Activated CD4-positive, alpha-beta T cell treated with anti-CD3 and anti-CD28 coated beads, Interleukin-2, Interleukin-6, amounts not matched to agents 100 ng/mL and 50 ng/mL, durations not matched to agents 16 hours and 8 hours (primary cell): Measurements from ENCODE around the gene TMEM94.
A peak's percentile ranks its signal among the peaks of the same experiment; 100 is the strongest.

Experiments used
- DNase-seq: peaks from one replicate; pipeline ENCODE4 v3.0.0-alpha.2; 2020

The TMEM94 gene

DNA sequence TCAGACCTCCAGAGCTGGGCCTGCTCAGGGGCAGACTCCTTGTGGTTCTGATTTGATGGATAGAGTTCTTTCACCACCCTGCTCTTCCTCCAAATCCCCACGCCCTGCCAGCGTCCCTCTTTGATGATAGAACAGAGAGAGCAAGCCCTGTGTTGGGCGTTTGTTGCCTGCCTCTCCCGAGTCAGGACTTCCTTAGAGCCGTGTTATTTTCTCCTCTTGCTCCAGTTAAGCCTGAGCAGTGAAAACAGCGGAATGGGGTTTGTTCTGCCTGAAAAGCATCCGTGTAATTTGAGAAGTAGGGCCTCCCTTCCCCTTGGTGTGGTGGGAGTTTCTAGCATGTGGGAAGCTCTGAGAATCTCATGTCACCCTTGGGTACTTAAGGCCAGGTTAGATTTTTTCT is 22.1 kb downstream of the TMEM94 start:
- DNase-seq, result no peak

DNA sequence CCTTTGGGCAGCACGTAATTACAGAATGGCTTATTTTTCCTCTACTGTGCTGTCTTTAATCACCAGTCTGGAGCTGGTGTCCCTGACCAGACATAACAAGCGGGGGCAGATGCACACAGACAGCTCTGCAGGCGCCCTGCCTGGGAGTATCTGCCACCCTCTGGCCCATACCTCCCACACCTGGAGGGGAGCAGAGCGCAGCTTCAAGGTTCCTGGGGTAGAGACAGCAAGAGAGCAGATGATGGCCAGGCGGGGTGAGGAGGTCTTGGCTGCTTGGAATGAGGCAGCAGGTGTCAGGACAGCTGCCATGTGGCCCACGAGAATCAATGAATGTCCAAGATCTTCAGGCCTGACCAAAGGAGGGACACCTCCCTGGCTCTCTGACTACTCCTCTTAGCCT is 23.8 kb downstream of the TMEM94 start:
- DNase-seq, result no peak

DNA sequence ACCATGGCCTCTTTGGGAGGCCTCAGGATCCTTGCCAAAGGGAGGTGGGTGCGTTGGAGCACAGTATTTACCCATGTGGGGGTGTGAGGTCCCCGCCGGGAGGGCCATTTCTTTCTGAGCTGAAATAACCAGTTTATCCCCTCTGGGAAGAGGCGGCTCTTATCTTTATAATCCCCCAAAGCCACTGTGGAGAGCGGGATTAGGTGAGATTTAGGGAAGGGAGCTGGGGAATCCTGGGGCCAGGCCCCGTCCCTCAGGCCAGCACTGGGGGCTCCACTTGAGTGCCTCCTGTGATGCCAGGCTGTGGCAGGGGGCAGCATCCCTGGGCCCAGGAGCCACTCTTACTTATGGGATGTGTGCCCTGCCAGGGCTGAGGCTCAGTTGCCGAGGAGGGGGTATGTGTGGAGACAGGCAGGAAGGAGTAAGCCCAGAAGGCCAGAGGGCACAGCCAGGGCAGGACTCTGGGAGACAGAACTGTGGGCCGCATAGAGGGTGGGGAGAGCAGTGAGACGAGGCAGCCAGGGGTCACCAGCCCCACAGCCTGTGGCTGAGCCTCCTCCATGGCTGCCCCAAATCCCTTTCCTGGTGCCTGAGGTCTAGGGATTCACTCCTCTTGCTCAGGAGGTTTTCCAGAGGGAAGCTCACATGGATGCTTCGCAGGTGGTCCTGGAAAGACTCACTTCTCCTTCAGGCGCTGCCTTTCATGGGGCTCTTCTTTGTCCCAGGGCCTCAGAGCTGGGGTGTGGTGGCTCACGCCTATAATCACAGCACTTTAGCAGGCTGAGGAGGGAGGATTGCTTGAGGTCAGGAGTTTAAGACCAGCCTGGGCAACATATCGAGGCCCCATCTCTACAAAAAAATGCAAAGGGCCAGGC is 25.0 kb downstream of the TMEM94 start:
- no peak for DNase-seq

DNA sequence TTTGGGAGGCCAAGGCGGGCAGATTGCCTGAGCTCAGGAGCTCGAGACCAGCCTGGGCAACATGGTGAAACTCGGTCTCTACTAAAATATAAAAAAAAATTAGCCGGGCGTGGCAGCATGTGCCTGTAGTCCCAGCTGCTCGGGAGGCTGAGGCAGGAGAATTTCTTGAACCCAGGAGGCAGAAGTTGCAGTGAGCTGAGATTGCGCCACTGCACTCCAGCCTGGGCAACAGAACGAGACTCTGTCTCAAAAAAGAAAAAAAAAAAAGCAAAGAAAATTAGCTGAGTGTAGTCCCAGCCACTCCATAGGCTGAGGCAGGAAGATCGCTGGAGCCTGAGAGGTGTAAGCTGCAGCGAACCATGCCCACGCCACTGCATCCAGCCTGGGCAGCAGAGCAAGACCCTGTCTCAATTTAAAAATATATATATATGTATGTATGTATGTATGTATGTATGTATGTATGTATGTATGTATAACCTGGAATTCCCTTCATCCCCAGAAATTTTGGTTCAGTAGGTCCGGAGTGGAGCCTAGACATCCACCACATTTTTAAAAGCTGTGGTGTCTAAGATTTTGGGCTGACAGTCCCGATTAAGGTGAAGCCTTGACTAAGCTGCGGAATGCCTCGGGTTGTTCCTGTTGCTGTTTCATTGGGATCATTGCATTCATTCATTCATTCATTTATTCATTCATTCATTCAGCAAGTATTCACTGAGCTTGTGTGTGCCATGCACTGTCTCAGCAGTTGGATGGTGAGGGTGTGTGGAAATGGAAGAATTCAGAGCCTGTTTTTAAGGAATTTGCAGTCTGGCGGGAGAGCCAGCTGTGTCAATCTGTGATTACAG is 25.9 kb downstream of the TMEM94 start:
- DNase-seq, result no peak

DNA sequence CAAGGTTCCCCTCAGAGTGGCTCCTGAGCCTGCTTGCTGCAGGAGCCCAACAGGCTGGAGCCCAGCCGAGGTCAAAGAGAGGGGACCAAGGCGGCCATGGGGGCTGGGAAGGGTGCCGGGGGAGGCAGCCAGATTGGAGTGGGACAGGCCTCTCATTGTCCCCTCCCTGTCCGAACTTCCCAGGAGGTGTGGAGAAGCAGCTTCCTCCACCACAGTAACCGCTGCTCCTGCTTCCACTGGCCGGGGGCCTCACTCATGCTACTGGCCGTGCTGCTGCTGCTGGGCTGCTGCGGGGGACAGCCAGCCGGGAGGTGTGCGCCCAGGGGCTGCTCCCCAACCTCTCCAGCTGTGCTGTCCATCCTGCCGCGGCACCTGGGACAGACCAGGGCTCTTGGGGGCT is 29.3 kb downstream of the TMEM94 start:
- DNase-seq, result no peak

DNA sequence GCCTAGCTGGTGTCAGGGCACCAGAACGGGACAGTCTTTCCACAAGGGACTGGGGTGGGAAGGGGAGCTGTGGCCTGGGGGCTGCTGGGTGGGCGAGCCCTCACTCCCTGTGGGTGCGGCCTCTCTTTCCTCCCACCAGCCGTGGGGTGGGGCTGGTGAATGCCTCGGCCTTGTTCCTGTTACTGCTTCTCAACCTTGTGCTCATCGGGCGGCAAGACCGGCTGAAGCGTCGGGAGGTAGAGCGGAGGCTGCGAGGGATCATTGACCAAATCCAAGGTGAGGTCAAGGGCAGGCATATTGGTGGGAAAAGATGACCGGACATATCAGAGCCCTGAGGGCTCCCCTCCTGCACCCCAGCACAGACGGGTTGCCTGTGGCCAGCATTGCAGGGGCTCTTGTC is 29.7 kb downstream of the TMEM94 start:
- DNase-seq, result no peak

DNA sequence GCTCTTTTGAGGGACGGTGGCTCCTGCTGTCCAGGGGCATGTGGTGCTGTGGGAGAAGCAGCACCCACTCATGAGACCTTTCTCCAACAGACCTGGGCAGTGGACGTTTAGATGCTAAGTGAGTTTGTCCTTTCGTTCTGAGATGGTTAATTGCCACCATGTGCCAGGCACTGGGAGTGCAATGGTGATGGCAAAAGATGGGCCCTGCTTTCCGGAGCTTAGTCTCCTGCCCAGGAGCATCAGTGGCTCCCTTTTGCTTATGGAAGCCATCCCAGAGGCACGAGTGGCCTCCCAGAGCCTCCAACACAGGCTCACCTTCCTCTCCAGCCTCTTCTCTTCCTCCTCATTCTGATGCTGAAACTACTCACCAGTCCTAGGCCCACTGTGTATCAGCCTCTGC is 30.5 kb downstream of the TMEM94 start:
- no peak for DNase-seq

DNA sequence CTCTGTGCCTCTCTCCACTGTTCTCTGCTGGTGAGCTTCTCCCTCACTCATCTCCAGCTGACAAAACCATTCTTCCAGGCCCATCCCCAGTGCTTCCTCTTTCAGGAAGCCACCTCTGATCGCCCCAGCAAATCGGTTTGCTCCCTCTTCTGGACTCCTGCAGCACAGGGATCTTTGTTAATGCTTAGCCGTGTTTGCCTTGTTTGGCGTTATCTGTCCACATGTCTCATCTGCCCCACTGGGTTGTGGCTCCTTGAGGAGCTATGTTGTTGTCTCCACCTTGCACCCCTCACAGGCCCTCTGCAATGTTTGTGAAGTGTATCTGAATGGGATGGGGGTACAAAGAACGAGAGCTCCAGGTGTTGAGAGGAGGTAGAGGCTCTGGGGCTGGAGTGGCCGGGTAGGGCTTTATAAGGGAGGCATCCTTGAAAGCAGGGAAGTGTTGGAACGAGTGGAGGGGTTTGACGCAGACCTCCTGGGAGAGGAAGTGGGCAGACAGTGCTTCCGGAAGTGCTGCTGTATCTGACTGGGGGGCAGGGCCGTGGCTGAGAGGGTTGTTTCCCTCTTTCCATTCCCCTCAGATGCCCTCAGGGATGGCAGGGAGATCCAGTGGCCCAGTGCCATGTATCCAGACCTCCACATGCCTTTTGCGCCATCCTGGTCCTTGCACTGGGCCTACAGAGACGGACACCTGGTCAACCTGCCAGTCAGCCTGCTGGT is 31.1 kb downstream of the TMEM94 start:
- DNase-seq, result peak; percentile 61

DNA sequence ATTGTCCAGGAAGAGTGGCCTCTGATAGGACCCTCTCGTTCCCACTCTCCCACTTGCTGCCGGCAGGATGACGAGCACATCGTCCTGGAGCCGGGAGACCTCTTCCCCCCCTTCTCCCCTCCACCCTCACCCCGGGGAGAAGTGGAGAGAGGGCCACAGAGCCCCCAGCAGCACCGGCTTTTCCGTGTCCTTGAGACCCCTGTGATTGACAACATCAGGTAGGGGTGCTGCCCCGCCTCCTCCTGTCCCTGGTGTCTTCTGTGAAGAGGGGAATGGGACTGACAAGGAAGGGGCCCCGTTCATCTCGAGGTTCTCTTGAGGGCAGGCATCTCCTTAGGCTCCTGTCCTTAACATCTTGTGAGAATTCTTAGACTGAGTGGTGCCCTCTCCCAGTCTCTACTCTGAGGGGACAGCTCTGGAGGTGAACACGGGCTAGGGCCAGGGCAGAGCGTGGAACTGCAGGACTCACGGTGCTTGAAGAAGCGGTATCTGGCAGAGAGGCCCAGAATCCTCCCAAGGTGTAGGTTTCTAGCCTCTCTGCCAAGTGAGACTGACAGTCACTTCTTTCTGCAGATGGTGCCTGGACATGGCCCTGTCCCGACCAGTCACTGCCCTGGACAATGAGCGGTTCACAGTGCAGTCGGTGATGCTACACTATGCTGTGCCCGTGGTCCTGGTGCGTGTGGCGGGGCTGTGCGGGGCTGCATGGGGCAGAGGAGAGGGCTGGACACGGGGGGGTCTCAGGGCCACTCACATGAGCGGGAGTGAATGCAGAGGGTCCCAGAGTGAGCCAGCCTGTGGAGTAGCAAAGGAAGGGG is 32.5 kb downstream of the TMEM94 start:
- no peak for DNase-seq

DNA sequence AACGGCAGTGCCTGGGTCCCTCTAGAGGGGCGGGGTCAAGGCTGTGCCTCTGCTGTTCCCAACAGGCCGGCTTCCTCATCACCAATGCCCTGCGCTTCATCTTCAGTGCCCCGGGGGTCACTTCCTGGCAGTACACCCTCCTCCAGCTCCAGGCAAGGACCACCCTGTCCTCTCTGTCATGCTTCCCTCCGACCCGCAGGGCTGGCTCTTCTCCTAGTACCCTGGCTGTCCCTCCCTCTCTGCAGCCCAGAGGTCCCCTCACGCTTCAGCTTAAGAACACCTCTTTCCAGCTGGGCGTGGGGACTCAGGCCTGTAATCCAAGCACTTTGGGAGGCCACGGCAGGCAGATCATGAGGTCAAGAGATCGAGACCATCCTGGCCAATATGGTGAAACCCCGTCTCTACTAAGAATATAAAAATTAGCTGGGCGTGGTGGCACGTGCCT is 33.1 kb downstream of the TMEM94 start:
- DNase-seq, result no peak

DNA sequence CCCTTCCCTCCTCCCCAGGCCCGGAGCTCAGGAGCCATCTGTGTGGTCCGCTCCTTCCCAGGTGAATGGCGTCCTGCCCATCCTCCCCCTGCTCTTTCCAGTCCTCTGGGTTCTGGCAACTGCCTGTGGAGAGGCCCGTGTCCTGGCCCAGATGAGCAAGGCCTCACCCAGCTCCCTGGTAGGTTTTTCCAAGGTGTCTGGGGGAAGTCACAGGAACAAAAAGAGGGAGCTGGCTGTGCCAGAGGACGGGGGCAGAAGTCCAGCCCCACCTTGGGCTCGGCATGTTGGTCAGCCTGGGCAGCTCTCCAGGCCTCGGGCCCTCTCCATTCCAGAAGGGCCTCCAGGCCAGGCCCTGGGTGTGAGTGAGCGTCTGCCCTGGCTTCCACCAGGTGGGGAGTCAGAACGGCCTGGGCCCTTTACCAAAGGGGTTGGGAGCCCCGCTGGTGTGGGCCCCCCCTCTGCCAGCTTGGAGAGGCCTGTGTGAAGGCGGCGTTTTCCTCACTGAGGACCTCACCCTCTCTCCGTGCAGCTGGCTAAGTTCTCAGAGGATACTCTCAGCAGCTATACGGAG is 33.8 kb downstream of the TMEM94 start:
- DNase-seq, result no peak

DNA sequence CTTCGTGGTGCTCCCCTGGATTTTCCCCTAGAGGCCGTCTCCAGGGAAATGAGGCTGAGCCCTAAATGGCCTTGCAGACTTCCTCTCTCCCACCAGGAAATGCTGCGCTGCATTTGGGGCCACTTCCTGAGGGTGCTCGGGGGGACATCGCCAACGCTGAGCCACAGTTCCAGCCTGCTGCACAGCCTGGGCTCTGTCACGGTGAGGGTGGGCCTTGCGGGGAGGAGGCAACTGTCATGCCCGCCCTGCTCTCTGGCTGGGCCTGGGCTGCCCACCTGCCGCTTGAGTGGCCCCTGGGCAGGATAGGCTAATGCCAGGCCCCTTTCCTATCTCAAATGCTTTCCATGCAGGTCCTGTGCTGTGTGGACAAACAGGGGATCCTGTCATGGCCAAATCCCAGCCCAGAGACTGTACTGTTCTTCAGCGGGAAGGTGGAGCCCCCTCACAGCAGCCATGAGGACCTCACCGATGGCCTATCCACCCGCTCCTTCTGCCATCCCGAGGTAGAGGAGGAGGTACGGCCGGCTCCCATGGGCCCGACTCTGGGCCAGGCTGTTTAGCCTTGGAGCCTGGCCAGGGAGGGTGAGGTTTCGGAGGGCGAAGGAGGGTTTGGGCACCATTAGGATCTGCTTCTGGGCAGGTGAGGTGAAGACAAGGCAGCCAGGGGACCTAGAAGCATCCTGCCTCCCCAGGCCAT is 34.7 kb downstream of the TMEM94 start:
- no peak for DNase-seq

DNA sequence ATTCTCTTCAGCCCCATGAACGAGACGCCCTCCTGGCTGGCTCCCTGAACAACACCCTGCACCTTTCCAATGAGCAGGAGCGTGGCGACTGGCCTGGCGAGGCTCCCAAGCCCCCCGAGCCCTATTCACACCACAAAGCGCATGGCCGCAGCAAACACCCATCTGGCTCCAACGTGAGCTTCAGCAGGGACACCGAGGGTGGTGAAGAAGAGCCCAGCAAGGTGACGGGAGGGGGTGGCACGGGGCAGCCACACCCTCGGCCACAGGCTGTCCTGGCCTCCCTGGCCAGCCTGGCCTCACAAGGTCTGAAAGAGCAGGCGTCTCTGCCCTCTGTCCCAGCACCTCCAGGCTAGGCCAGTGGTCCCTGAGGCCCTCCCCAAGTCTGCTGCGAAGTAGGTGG is 35.2 kb downstream of the TMEM94 start:
- DNase-seq, result no peak

DNA sequence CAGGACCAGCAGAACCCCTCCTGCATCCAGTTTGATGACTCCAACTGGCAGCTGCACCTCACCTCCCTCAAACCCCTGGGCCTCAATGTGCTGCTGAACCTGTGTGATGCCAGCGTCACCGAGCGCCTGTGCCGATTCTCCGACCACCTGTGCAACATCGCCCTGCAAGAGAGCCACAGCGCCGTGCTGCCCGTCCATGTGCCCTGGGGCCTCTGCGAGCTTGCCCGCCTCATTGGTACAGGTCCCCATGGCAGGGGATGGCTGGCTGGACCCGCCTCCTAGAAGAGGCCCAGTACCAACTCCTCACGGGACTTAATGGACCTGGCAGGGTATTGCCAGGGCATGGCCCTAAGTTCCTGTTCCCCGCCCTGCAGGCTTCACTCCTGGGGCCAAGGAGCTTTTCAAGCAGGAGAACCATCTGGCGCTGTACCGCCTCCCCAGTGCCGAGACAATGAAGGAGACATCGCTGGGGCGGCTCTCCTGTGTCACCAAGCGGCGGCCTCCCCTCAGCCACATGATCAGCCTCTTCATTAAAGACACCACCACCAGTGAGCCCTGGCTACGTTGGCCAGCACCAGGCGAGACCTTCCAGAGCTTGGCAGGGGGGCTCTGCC is 36.2 kb downstream of the TMEM94 start:
- DNase-seq, result no peak

DNA sequence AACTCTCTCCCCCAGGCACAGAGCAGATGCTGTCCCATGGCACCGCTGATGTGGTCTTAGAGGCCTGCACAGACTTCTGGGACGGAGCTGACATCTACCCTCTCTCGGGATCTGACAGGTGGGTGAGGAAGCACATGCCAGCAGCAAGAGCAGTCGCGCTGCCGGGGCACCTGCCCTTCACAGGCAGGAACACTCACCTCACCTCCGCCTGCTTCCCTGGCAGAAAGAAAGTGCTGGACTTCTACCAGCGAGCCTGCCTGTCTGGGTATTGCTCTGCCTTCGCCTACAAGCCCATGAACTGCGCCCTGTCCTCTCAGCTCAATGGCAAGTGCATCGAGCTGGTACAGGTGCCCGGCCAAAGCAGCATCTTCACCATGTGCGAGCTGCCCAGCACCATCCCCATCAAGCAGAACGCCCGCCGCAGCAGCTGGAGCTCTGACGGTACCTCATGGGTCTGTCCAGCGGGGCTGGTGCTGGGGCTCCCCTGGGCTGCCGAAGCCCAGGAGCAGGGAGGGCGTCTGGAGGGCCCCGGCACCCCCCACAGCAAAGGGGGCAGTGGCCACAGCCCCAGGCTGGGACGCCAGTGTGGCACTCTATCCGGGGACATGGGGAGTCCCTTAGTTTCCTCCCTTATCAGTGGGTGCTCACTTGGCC is 37.2 kb downstream of the TMEM94 start:
- no peak for DNase-seq

DNA sequence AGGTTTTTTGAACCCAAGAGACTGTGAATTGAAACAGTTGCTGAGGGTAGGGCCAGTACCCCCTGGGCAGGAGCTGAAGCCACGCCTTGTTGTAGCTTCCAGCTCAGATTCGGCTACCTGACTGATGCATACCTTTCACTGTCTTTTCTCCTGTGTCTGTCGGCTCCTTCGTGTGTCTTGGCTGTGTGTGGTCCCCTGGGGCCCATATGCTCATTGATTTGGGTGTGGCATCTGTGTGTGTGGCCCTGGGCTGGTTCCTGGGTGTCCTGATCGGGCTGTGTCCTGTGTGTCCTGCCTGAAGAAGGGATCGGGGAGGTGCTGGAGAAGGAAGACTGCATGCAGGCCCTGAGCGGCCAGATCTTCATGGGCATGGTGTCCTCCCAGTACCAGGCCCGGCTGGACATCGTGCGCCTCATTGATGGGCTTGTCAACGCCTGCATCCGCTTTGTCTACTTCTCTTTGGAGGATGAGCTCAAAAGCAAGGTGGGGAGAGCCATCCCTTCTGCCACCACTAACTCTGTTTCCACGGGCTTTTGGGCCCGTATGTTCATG is 38.0 kb downstream of the TMEM94 start:
- DNase-seq, result no peak

DNA sequence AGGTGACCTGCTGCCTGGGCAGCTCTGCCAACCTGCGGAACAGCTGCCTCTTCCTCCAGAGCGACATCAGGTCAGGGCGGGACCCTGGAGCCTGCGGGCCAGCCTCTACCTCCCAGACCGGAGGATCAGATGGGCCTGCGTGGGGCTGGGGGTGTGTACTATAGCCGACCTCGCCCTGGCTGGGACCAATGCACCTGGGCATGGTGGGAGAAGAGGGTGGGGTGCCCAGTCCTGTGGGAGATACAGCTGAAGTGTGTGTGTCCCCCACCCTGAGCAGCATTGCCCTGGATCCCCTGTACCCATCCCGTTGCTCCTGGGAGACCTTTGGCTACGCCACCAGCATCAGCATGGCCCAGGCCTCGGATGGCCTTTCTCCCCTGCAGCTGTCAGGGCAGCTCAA is 39.6 kb downstream of the TMEM94 start:
- DNase-seq, result no peak

DNA sequence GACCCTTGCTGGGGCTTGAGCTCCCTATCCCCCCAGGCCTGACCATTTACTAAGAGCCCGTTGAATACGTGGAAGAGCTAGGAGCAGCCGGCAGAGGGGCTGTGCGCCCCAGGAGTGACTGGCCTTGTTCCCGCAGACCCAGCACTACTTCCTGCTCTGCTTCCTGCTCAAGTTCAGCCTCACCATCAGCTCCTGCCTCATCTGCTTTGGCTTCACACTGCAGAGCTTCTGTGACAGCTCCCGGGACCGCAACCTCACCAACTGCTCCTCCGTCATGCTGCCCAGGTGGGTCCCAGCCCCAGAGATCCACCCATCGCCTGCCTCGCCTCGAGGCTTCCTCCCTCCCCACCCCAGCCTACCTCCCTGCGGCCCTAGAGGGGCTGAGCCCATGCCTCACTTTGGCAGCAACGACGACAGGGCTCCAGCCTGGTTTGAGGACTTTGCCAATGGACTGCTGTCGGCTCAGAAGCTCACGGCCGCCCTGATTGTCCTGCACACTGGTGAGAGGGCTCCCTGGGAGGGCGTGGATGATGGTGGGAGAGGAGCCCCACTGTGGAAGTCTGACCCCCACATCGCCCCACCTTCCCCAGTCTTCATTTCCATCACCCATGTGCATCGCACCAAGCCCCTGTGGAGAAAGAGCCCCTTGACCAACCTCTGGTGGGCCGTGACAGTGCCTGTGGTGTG is 41.7 kb downstream of the TMEM94 start:
- no peak for DNase-seq

DNA sequence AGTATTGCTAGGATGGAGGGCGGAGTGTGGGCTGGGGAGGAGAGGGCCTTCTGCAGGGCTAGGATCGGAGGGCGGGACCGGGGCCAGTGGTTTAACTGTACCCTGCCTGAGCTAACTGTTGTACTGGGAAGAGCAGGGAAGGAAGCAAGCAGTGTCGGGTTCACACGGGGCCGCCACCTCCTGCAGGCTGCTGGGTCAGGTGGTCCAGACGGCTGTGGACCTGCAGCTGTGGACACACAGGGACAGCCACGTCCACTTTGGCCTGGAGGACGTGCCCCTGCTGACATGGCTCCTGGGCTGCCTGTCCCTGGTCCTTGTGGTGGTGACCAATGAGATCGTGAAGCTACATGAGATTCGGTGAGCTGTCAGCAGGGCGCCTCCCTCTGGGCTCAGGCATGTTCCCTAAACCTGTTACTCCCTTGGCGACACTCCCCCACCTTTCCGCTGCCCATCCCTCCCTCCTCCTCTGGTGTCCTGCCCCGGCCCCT is 42.3 kb downstream of the TMEM94 start:
- DNase-seq, result no peak
